ENCODE measurements around the gene MYMK. TPM values are rescaled to one million over a fixed set of nuclear protein-coding genes. Genes with fewer than 3 reads are reported as not detected.

MYMK gene
- total RNA-seq, 1 experiment from 2014 or later: 0.64 TPM

DNA sequence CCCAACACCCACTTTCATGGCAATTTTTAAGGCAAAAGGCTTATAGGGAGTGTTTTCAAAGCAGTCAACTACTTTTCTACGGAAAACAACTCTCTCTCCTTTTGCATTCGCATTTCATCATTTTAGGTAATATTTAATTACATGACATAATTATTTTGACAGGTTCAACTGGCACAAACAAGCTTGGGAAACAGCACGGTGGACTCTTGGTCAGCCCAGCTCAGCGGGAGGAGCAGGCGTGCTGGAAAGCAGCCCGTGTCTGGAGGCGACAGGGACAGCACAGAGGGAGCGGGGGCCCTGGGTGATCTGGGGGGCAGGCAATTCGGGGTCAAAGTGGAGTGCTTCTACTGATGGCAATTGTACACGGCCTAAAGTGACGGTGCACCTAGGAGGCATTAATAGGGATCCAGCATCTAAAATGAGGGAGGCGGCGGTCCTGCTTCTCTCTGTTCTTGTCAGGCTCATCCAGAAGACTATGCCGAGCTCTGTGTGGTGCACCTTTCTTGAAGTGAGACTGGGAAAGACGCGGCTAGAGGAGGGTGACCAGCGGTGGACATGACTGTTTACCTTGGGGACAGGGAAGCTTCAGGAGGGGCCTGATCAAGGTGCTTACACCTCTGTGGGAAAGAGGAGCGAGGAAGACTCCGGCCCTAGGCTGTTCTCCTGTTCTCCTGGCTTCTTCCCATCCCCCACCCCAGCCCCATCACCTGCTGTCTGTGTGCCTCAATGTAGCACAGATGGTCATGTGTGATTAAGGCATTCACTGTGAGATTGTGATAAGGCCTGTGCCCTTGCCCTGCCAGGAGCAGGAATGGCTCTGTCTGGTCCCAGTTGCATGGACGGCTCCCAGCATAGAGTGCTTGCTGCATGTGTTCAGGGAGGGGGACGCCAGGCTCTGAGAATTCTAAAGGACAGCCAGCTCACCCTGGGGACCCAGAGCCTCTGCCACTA lies 3.4 kb downstream of the MYMK start:
- peak; percentile 72 for DNase-seq (ENCODE audit: low spot score)
- in situ Hi-C loops (cut with HindIII; ENCODE audit: low sequenced_read_pairs): no loop called here

DNA sequence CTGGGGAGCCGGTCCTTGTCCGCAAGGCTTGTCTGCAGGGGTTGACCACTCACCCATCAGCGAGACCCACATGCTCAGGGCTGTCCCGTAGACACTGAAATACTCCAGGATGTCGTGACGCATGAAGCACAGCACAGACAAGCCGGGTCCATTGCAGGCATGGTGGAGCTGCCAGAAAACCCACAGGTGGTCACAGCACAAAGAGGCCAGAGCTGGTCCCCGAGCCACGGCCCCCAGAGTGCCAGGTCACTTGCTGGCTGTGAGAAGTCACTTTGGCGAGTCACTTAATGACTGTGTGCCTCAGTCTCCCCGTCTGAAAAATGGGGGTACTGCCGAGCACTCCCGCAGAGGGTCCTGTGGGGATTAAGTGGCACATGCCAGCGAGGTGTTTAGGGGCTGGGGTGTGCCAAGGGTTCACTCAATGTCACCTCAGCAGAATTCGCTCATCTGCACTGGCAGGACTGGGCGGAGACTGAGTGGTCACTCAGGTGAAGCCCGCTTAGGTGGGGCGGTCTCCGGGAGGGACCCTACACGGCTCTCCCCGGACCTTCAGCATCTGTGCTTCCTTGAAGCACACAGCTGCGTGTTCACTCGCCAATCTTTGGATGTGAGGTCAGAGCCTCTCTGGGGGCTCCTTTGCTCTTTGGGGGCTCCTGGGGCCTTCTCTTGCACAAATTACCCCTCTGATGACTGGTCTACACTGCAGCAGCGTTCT lies 4.5 kb downstream of the MYMK start:
- in situ Hi-C loops (cut with HindIII; ENCODE audit: low sequenced_read_pairs): no loop called here
- DNase-seq (ENCODE audit: low spot score): no peak

DNA sequence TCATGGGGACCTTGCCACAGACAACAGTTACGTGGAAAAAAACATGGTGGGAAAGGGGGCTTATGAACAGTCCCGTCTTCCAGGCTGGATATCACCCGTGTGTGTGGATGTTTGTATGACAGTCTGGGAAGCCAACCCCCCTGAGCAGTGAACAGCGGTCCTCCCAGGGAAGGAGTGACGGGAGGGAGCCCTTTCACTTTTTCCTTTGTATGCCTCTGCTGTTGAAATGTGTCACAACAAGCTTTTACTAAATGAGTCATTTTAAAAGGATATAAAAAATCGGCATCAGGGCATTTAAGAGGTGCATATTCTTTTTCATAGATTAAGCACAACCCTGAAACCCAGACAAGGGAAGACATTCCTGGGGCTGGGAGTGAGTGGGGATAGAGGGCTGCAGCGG lies 5.1 kb downstream of the MYMK start:
- no peak for DNase-seq (ENCODE audit: low spot score)
- in situ Hi-C loops (cut with HindIII; ENCODE audit: low sequenced_read_pairs): no loop called here

- DNase-seq (ENCODE audit: low spot score): no peak
- in situ Hi-C loops (cut with HindIII; ENCODE audit: low sequenced_read_pairs): no loop called here
These were observed 5.9 kb downstream of the MYMK start for GRCh38 chr9:133518706-133519449.

DNA sequence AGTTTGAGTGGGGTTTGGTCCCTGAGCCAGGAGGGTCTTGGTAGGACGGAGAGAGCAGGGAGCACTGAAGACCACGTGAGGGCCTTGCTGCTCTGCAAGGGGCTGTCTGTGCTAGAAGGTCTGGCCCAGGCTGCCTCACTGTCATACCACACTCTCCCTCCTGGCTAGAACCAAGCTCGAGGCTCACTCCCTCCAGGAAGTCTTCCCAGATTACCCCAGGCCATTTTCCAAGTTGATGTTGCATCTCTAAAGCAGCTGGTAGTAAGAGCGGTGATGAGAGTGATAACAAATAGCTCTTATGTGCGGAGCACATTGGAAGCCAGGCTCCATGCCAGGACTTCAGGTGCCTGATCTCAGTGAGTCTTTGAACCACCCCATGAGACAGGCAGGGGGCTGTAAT lies 6.6 kb downstream of the MYMK start:
- DNase-seq (ENCODE audit: low spot score): no peak
- in situ Hi-C loops (cut with HindIII; ENCODE audit: low sequenced_read_pairs): no loop called here

DNA sequence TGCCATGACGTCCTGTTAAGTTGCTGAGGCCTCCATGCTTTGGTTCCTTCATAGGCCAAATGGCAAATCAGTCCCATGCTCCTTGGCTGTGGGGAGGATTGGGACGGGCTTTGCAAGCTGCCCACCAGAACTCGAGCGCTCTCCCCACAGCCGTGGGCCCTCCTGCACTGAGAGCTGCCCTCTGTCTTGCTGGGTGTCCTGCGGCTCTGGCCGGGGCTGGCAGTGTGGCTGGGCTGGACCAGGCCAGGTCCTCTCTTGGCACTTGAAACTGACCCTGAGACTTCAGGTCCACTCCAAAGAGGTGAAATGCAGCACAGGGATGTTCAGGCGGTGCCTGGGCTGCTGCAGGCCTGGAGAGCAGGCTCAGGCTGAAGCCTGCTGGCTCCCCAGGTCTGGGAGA lies 7.0 kb downstream of the MYMK start:
- in situ Hi-C loops (cut with HindIII; ENCODE audit: low sequenced_read_pairs): no loop called here
- no peak for DNase-seq (ENCODE audit: low spot score)

DNA sequence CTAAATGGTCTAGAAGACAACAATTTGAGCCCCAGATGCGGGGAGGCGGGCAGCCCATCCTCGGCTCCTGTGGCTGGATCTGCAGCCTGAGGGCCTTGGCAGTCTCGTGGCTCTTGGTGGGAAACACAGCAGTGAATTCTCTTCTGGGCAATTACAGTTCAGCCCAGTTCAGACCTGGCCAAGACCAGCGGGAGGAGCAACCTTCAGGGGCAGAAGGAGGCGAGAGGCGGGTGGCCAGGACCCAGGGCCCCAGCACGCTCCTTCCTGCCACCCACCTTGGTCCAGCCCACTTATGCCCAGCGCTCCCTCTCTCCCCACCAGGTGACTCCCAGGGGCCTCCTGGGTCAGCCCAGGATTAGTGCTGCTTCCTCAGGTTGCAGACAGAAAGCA lies 7.8 kb downstream of the MYMK start:
- in situ Hi-C loops (cut with HindIII; ENCODE audit: low sequenced_read_pairs): no loop called here
- no peak for DNase-seq (ENCODE audit: low spot score)

DNA sequence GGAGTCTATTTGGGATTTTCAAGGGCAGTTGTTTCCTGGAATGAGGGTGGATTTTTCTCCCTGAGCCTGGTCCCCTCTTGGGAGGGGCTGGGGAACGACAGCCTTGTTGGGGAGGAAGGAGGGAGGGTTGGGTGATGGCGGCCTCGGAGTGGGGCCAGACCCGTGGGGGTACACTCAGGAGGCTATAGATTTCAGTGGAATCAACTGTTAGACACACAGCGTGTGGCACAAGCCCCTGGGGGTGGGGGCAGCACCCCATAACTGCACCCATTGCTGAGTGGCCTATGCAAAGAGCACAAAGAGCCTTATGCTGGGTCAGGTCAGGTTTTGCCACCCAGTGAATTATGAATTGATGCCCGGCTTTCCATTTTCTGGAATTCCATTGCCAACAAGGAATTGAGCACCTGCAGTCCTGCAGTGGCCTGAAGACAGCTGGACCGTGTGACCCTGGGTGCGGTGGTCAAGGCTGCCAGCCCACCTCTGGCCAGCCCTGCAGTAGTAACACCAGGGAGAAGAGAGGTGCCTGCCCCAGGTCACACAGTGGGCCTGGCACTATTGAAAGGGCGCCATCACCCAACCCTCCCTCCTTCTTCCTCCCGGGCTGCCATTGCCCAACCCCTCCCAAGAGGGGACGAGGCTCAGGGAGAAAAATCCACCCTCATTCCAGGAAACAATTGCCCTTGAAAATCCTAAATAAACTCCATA lies 8.4 kb downstream of the MYMK start:
- in situ Hi-C loops (cut with HindIII; ENCODE audit: low sequenced_read_pairs): no loop called here
- DNase-seq (ENCODE audit: low spot score): no peak

DNA sequence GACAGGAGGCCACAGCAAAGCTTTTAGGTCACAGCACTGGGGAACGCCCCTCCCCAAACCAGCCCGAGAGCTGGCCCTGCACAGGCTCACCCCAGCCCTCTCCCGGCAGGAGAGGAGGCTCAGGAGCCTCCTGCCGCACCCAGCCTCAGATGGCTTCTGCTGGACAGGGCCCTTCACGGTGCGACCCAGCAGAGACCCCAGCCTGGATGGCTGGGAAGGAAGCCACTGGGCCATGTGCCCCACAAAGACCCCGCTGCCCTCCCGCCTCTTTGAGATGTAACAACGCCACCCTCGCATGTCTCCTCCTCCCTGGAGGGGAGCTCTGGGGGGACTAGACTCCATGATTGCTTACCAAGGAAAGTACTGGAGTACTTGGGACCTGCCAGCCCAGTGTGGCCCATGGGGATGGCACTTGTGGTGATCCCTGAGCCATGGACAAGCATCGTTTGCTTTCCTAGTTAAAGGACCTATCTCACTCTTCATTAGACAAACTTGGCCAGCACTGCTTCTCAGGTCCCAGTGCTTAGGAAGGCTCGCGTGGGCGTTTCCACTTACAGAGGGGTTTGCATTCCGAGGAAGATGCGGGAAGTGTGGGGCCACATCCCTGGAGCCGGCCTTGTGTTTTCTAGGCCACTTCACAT lies 9.0 kb downstream of the MYMK start:
- in situ Hi-C loops (cut with HindIII; ENCODE audit: low sequenced_read_pairs): no loop called here

GRCh38 chr9:133515240-133515610 lies 9.5 kb downstream of the MYMK start:
- in situ Hi-C loops (cut with HindIII; ENCODE audit: low sequenced_read_pairs): no loop called here
- no peak for DNase-seq (ENCODE audit: low spot score)

More for the DNA sequence above, 9.0 kb downstream of the MYMK start:
- no peak for DNase-seq (ENCODE audit: low spot score)

DNA sequence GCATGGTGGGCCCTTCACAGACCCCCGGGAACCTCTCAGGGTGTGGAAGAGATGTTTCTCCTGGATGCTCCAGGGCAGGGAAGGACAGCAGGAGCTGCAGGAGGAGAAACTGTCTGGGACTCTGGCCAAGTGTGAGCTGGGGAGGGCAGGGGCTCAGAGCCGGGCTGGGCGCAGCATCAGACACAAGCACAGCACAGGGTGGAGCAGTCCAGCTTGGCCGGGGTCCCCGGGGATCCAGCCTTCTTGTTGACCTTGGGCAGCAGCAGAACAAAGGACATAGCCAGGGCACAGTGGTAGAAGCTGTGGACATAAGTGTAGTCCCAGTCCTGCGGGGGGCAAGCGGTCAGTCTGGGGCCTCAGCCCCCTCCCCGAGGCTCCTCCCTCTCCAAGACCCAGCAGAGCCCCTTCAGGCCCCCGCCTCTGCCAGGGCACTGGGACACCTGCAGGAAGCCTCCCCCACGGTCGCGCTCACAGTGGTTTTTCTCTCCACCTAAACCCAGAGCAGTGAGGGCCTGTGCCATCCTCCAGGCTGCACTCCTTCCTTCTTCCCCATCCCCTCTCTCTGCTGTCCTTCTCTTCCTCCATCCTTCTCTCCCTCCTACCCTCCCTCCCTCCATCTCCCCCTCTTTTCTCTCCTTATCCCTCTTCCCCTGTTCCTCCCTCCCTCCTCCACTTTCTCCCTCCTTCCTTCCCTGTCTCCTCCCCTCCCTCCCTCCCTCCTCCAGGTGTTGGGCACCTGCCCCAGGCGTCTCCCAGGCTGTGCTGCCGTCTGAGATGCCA lies 10.1 kb downstream of the MYMK start:
- in situ Hi-C loops (cut with HindIII; ENCODE audit: low sequenced_read_pairs): no loop called here

DNA sequence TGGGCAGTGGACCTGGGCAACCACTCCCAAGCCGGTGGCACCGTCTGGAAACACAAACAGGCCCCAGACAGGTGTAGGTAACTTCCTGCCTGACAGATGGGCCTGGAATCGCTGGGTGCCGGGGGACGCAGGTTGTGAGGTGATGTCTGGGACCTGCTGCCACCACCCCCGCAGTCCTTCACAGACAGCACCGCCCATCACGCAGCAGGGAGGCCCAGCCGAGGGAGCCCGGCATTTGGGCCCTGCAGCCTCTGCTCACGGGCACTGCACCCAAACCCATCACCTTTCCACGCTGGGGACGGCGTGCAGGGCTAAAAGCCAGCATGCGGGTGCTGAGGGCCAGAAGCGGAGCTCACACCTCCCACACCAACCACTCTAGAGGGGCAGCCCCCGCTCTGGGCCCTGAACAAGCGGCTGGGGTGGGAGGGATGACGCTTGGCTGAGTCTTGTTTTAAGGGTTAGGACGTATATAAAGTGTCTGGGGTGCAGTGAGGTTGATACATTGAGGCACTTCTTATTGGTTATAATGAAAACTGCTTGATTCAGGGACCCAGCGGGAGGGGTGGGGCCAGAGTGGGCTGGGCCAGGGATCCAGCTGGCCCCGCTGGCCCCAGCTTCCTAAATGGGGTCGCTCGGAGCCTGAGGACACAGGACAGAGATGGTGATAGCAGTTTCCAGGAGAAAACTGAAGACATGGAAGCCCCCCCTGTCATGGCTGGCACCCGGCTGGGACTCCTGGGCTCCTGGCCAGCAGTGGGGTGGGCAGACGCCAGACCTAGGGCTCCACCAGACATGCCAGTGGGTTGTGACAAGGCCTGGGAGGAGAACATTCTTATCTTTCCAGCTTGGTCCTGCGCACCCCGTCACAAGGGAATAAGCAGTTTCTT lies 11.3 kb downstream of the MYMK start:
- DNase-seq (ENCODE audit: low spot score): no peak
- in situ Hi-C loops (cut with HindIII; ENCODE audit: low sequenced_read_pairs): no loop called here

More for the DNA sequence above, 10.1 kb downstream of the MYMK start:
- peak; percentile 53 for DNase-seq (ENCODE audit: low spot score)

GRCh38 chr9:133512253-133513213 lies 12.2 kb downstream of the MYMK start:
- DNase-seq (ENCODE audit: low spot score): no peak
- in situ Hi-C loops (cut with HindIII; ENCODE audit: low sequenced_read_pairs): no loop called here

DNA sequence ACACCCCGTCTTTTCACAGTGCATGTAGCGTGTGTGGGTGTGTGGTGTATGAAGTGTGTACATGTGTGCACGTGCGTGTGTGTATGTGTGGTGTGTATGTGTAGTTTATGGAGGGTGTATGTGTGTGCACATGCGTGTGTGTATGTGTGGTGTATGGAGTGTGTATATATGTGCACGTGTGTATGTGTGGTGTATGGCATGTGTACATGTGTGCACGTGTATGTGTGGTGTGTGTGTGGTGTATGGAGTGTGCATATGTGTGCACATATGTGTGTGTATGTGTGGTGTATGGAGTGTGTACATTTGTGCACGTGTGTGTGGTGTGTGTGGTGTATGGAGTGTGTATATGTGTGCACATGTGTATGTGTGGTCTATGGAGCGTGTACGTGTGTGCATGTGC lies 13.2 kb downstream of the MYMK start:
- in situ Hi-C loops (cut with HindIII; ENCODE audit: low sequenced_read_pairs): no loop called here
- DNase-seq (ENCODE audit: low spot score): no peak

GRCh38 chr9:133510926-133511505 lies 13.7 kb downstream of the MYMK start:
- no peak for DNase-seq (ENCODE audit: low spot score)
- in situ Hi-C loops (cut with HindIII; ENCODE audit: low sequenced_read_pairs): no loop called here

Data from G401 (cell line).